Epithelial cell of proximal tubule (primary cell): Measurements from ENCODE around the gene RSPH6A. TPM values are rescaled to one million over a fixed set of nuclear protein-coding genes. Genes with fewer than 3 reads are reported as not detected.
"Not testable (repeated sequence)": the region's sequence is repeated elsewhere in the genome, so short reads cannot be mapped to it uniquely, and the experiment has no call there.

Experiments
- DNase-seq: peaks from one replicate; pipeline ENCODE4 v3.0.0-alpha.2; 2011; ENCODE audit warnings: low read depth
- H3K4me3 ChIP-seq: 2 replicates; pipeline ENCODE4 v1.5.1; 2011; ENCODE audit warnings: low read depth, mild to moderate bottlenecking, low read length
- CTCF ChIP-seq: conservative IDR thresholded peaks from 2 replicates; pipeline ENCODE4 v1.5.1; 2012; ENCODE audit warnings: low read depth, mild to moderate bottlenecking, low read length
- total RNA-seq: library from RNA; depleted of rRNA; stranded (reverse); fragments of >200 nt; gene quantifications from 2 replicates; pipeline ENCODE4 v1.2.3, GENCODE V29; 2015

Gene RSPH6A
- total RNA-seq, 1 donor from 2014 or later, result not detected

GRCh38 chr19:45761714-45762113, 53.4 kb downstream of the RSPH6A start:
- no peak overlapping the region for H3K4me3 ChIP-seq
- no peak for DNase-seq
- no peak for TF ChIP-seq CTCF

- no peak overlapping the region for H3K4me3 ChIP-seq
- TF ChIP-seq CTCF, result no peak
- DNase-seq, result no peak
These were observed 56.2 kb downstream of the RSPH6A start for GRCh38 chr19:45758921-45759320.

GRCh38 chr19:45757695-45758094, 57.4 kb downstream of the RSPH6A start:
- no peak for TF ChIP-seq CTCF
- DNase-seq, result no peak
- no peak overlapping the region for H3K4me3 ChIP-seq

- TF ChIP-seq CTCF, result no peak
- DNase-seq, result no peak
- H3K4me3 ChIP-seq, result no peak overlapping the region
These were observed 60.8 kb downstream of the RSPH6A start for GRCh38 chr19:45754323-45754722.

GRCh38 chr19:45753548-45753947, 61.6 kb downstream of the RSPH6A start:
- TF ChIP-seq CTCF, result peak; percentile 10
- no peak overlapping the region for H3K4me3 ChIP-seq

GRCh38 chr19:45752639-45753038, 62.5 kb downstream of the RSPH6A start:
- DNase-seq, result no peak
- no peak overlapping the region for H3K4me3 ChIP-seq
- no peak for TF ChIP-seq CTCF

More at GRCh38 chr19:45753548-45753947, 61.6 kb downstream of the RSPH6A start:
- no peak for DNase-seq

GRCh38 chr19:45751483-45751882, 63.6 kb downstream of the RSPH6A start:
- H3K4me3 ChIP-seq, DNase-seq: not testable (repeated sequence)

- no peak overlapping the region for H3K4me3 ChIP-seq
- DNase-seq, result no peak
- TF ChIP-seq CTCF, result no peak
These were observed 67.6 kb downstream of the RSPH6A start for GRCh38 chr19:45747513-45747912.
